Peyer's patch (tissue), 4 donors: ENCODE data around the gene NOS1AP.

ENCODE experiments used
- POLR2A ChIP-seq, 2 donors: fragments of 450-650 bp; IDR thresholded peaks; one replicate each; pipeline ENCODE4 v1.5.1; 2017; ENCODE audit warnings: antibody characterized with exemption in 2 of 2, mild to moderate bottlenecking in 2 of 2, moderate library complexity in 2 of 2
- TF ChIP-seq, protein P1 (sequence below), 6 experiments: fragments of 450-650 bp in 4 of 6; fragments of 200-600 bp in 2 of 6; sonication (generic) in 1 of 6; IDR thresholded peaks; one replicate each; pipeline ENCODE4 v1.5.1; 2017 to 2019; ENCODE audit warnings: antibody characterized with exemption in 6 of 6, mild to moderate bottlenecking in 3 of 6, moderate library complexity in 1 of 6

- TF ChIP-seq, protein P1, sequence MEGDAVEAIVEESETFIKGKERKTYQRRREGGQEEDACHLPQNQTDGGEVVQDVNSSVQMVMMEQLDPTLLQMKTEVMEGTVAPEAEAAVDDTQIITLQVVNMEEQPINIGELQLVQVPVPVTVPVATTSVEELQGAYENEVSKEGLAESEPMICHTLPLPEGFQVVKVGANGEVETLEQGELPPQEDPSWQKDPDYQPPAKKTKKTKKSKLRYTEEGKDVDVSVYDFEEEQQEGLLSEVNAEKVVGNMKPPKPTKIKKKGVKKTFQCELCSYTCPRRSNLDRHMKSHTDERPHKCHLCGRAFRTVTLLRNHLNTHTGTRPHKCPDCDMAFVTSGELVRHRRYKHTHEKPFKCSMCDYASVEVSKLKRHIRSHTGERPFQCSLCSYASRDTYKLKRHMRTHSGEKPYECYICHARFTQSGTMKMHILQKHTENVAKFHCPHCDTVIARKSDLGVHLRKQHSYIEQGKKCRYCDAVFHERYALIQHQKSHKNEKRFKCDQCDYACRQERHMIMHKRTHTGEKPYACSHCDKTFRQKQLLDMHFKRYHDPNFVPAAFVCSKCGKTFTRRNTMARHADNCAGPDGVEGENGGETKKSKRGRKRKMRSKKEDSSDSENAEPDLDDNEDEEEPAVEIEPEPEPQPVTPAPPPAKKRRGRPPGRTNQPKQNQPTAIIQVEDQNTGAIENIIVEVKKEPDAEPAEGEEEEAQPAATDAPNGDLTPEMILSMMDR (IDR thresholded peaks at IDR 0.05) = no peak
- TF ChIP-seq POLR2A (IDR thresholded peaks at IDR 0.05) = no peak
These were observed 23.6 kb downstream of the NOS1AP start for GRCh38 chr1:162093095-162093494.
